Dedifferentiated amniotic fluid mesenchymal stem cell (primary cell): ENCODE data around the gene PM20D2.
A peak's percentile ranks its signal among the peaks of the same experiment; 100 is the strongest.
"Not testable (repeated sequence)": the region's sequence is repeated elsewhere in the genome, so short reads cannot be mapped to it uniquely, and the experiment has no call there.

ENCODE experiments used
- DNase-seq: peaks from one replicate; pipeline ENCODE4 v3.0.0-alpha.2; 2016; ENCODE audit errors: extremely low spot score

The PM20D2 gene

GRCh38 chr6:89145956-89146717 lies at the start of gene PM20D2:
TSS of gene PM20D2 (plus strand) at chr6:89146055. CDS start at chr6:89146145, 90 bp downstream.
- no peak for DNase-seq

- DNase-seq: no peak
These were observed 47.4 kb upstream of the PM20D2 start for GRCh38 chr6:89098461-89098860.

- DNase-seq: no peak
These were observed 45.7 kb upstream of the PM20D2 start for GRCh38 chr6:89100114-89100513.

GRCh38 chr6:89110284-89110683 lies 35.6 kb upstream of the PM20D2 start:
- DNase-seq: no peak

- no peak for DNase-seq
These were observed 33.9 kb upstream of the PM20D2 start for GRCh38 chr6:89111933-89112332.

- no peak for DNase-seq
These were observed 29.2 kb upstream of the PM20D2 start for GRCh38 chr6:89116702-89117101.

- no peak for DNase-seq
These were observed 28.4 kb upstream of the PM20D2 start, which contains the start of gene SRSF12 for GRCh38 chr6:89117211-89118108. TSS of gene SRSF12 (minus strand) at chr6:89118071. CDS start at chr6:89117887, 184 bp downstream.

- DNase-seq: no peak
These were observed 26.9 kb upstream of the PM20D2 start for GRCh38 chr6:89118931-89119330.

GRCh38 chr6:89120371-89120770 lies 25.5 kb upstream of the PM20D2 start:
- DNase-seq: no peak

- DNase-seq: no peak
These were observed 23.9 kb upstream of the PM20D2 start for GRCh38 chr6:89121934-89122333.

- DNase-seq: peak; percentile 60
These were observed 23.2 kb upstream of the PM20D2 start for GRCh38 chr6:89122625-89123024.

- not testable (repeated sequence) for DNase-seq
These were observed 17.6 kb upstream of the PM20D2 start for GRCh38 chr6:89128256-89128671.

- DNase-seq: no peak
These were observed 14.3 kb upstream of the PM20D2 start for GRCh38 chr6:89131599-89131998.

- no peak for DNase-seq
These were observed 13.8 kb upstream of the PM20D2 start for GRCh38 chr6:89132057-89132456.

GRCh38 chr6:89133981-89134380 lies 11.9 kb upstream of the PM20D2 start:
- DNase-seq: no peak

GRCh38 chr6:89134723-89135122 lies 11.1 kb upstream of the PM20D2 start:
- DNase-seq: no peak

- DNase-seq: no peak
These were observed 7.7 kb upstream of the PM20D2 start for GRCh38 chr6:89138173-89138572.

- DNase-seq: peak; percentile 34
These were observed 6.1 kb upstream of the PM20D2 start for GRCh38 chr6:89139509-89140346.

- no peak for DNase-seq
These were observed 5.3 kb upstream of the PM20D2 start for GRCh38 chr6:89140347-89141156.

GRCh38 chr6:89144354-89144906 lies 1.4 kb upstream of the PM20D2 start:
- DNase-seq: no peak
